K562 (cell line): ENCODE data around the gene AQP4. TPM values are rescaled to one million over a fixed set of nuclear protein-coding genes. Genes with fewer than 3 reads are reported as not detected.

Experiments used
- ATAC-seq: fragments of 200-7000 bp; cut with Tn5 transposase; 3 replicates; pipeline ENCODE4 v1.9.1; 2020; ENCODE audit warnings: moderate library complexity
- BruUV-seq: library from RNA; stranded (reverse); fragments of 400-500 nt; replicated peaks from 2 replicates; lab custom pipeline; 2021; lab: Mats Ljungman, UMichigan
- CTCF ChIA-PET: fragments of 300-600 bp; formaldehyde crosslinking; extraction: SDS; loops from one replicate; lab custom pipeline; 2021; ENCODE audit warnings: low intra/inter-chr PET ratio; lab: Yijun Ruan, JAX
- POLR2A ChIA-PET: fragments of 300-600, 350-650 bp; sonication (Branson Sonifier 250); formaldehyde crosslinking; extraction: SDS; loops from one replicate; lab custom pipeline; 2021; ENCODE audit warnings: antibody characterized with exemption, inconsistent platforms; lab: Yijun Ruan, JAX
- DNase-seq, 4 experiments: peaks; one replicate each; pipeline versions ENCODE4 v3.0.0 to v3.0.0-alpha.2; 2011 to 2018; ENCODE audit warnings: low spot score in 3 of 4, mixed read lengths in 3 of 4; ENCODE audit errors: extremely low read depth in 1 of 4
- FAIRE-seq: peaks from 2 replicates; lab custom pipeline; 2011; peaks lifted over from hg19 to GRCh38; lab: Jason Lieb, UNC
- H2AFZ ChIP-seq: 2 replicates; pipeline ENCODE4 v1.6.0; 2011; ENCODE audit warnings: low read depth, low read length, control low read depth, inconsistent platforms
- H3K27ac ChIP-seq: fragments of 200-600 bp; 3 replicates; pipeline ENCODE4 v1.8.0; 2011; ENCODE audit warnings: low read depth, mild to moderate bottlenecking, control low read depth, inconsistent platforms, low read length, moderate library complexity, mixed read lengths; ENCODE audit errors: extremely low read depth
- H3K27me3 ChIP-seq, 2 experiments: fragments of 300-600 bp in 1 of 2; 2 replicates in 1 of 2; 3 replicates in 1 of 2; pipeline versions ENCODE4 v1.6.0 to v1.8.0; 2011; ENCODE audit warnings: inconsistent platforms in 2 of 2, low read length in 2 of 2, mild to moderate bottlenecking in 1 of 2, mixed read lengths in 1 of 2, moderate library complexity in 1 of 2; ENCODE audit not compliant: control insufficient read depth in 2 of 2, insufficient read depth in 2 of 2
- H3K36me3 ChIP-seq: fragments of 300-600 bp; 3 replicates; pipeline ENCODE4 v1.8.0; 2011; ENCODE audit warnings: mild to moderate bottlenecking, low read length, inconsistent platforms; ENCODE audit not compliant: control insufficient read depth, insufficient read depth
- H3K4me1 ChIP-seq, 2 experiments: fragments of 200-600 bp in 1 of 2; replicated peaks in 1 of 2; 2 replicates in 1 of 2; 3 replicates in 1 of 2; pipeline versions ENCODE4 v1.5.1 to v1.8.0; 2011; ENCODE audit warnings: inconsistent platforms in 2 of 2, low read length in 2 of 2, mild to moderate bottlenecking in 1 of 2, mixed read lengths in 1 of 2, moderate library complexity in 1 of 2; ENCODE audit not compliant: control insufficient read depth in 2 of 2, insufficient read depth in 2 of 2
- H3K4me2 ChIP-seq: 2 replicates; pipeline ENCODE4 v1.6.1; 2011; ENCODE audit warnings: low read length, control low read depth, inconsistent platforms, mixed read lengths; ENCODE audit not compliant: insufficient read depth
- H3K4me3 ChIP-seq: fragments of 200-600 bp; sonication (generic), shearing (Covaris generic); 2 replicates; pipeline ENCODE4 v1.5.1; 2016; ENCODE audit warnings: control low read depth, inconsistent platforms
- H3K79me2 ChIP-seq: fragments of 200-600 bp; 3 replicates; pipeline ENCODE4 v1.8.0; 2011; ENCODE audit warnings: low read length, inconsistent platforms; ENCODE audit not compliant: control insufficient read depth, insufficient read depth
- H3K9ac ChIP-seq, 2 experiments: 2 replicates each; pipeline versions ENCODE4 v1.6.0 to v1.6.1; 2011; ENCODE audit warnings: low read depth in 2 of 2, low read length in 2 of 2, control low read depth in 1 of 2, inconsistent platforms in 1 of 2, mild to moderate bottlenecking in 1 of 2, mixed read lengths in 1 of 2; ENCODE audit not compliant: insufficient read depth in 1 of 2
- H3K9me1 ChIP-seq: one replicate; pipeline ENCODE4 v1.6.0; 2011; ENCODE audit warnings: inconsistent platforms, mild to moderate bottlenecking, low read length, moderate library complexity; ENCODE audit not compliant: control insufficient read depth, insufficient read depth
- H3K9me3 ChIP-seq: replicated peaks from 2 replicates; pipeline ENCODE4 v1.5.1; 2011; ENCODE audit warnings: low read depth, low read length, inconsistent platforms; ENCODE audit not compliant: control insufficient read depth, insufficient read depth
- H4K20me1 ChIP-seq: replicated peaks from 2 replicates; pipeline ENCODE4 v1.6.1; 2011; ENCODE audit warnings: low read length, inconsistent platforms, mixed read lengths; ENCODE audit not compliant: control insufficient read depth, insufficient read depth
- BRF1 ChIP-seq: IDR thresholded peaks from 3 replicates; pipeline ENCODE4 v1.6.1; 2011; ENCODE audit warnings: borderline replicate concordance, mild to moderate bottlenecking; ENCODE audit not compliant: insufficient read length; ENCODE audit errors: extremely low read depth
- HNRNPUL1 ChIP-seq: fragments of 200-400 bp; formaldehyde crosslinking; IDR thresholded peaks from 2 replicates; pipeline ENCODE4 v1.6.1; 2017; ENCODE audit warnings: low read length
- MECOM ChIP-seq: fragments of 250-450 bp; sonication (Bioruptor Pico); IDR thresholded peaks from 2 replicates; pipeline ENCODE4 v1.8.0; 2022; ENCODE audit warnings: inconsistent platforms
- NFIX ChIP-seq: fragments of 250-450 bp; sonication (Bioruptor Pico); IDR thresholded peaks from 2 replicates; pipeline ENCODE4 v1.4.0; 2020; ENCODE audit warnings: low read depth, mild to moderate bottlenecking, moderate library complexity
- TAL1 ChIP-seq: fragments of 450-650 bp; IDR thresholded peaks from 2 replicates; pipeline ENCODE4 v1.6.1; 2016; ENCODE audit warnings: mild to moderate bottlenecking
- ZNF239 ChIP-seq: fragments of 250-450 bp; sonication (Bioruptor Pico); IDR thresholded peaks from 2 replicates; pipeline ENCODE4 v1.4.0; 2020; ENCODE audit warnings: mild to moderate bottlenecking
- ZNF76 ChIP-seq: fragments of 250-450 bp; sonication (Bioruptor Pico); IDR thresholded peaks from 2 replicates; pipeline ENCODE4 v1.4.0; 2020; ENCODE audit warnings: mild to moderate bottlenecking, moderate library complexity, borderline replicate concordance
- WGBS: fragments of 100-300 bp; shearing (Covaris generic); methylation state at CpG from one replicate; pipeline ENCODE4 v1.1.6; 2016; ENCODE audit warnings: low coverage, mixed read lengths; ENCODE audit not compliant: insufficient coverage; ENCODE audit errors: missing lambda C conversion rate; 5-methylcytosine and 5-hydroxymethylcytosine counted together
- in situ Hi-C: fragments of 300-500 bp; cut with MboI; formaldehyde crosslinking; loops from 4 replicates; pipeline ENCODE4 v1.15.0; 2018; ENCODE audit warnings: inconsistent platforms, mixed read lengths
- intact Hi-C: fragments of 100-400 bp; cut with micrococcal nuclease; formaldehyde crosslinking; loops from 2 replicates; pipeline ENCODE4 v1.14.2; 2022
- polyA plus RNA-seq, 8 experiments: library from polyadenylated mRNA; depleted of rRNA in 4 of 8; stranded (reverse) in 5 of 8; unstranded in 3 of 8; fragments of >200 nt; fragmentation: Nextera tagmentation in 2 of 8; fragmentation: Illumina TruSeq in 1 of 8; extraction: Ambion mirVana in 2 of 8; extraction: Trizol in 1 of 8; gene quantifications; 2 replicates each; pipeline versions ENCODE4 v1.2.1 to v1.2.3, GENCODE V29; 2011 to 2014; ENCODE audit warnings: inconsistent platforms in 1 of 8, missing spikeins in 1 of 8
- total RNA-seq, 7 experiments: library from RNA; depleted of rRNA in 6 of 7; stranded (reverse); fragments of >200 nt in 6 of 7; fragmentation: Illumina TruSeq in 2 of 7; extraction: Trizol in 2 of 7; gene quantifications; 2 replicates each; pipeline versions ENCODE4 v1.2.1 to v1.2.3, GENCODE V29; 2011 to 2021; ENCODE audit warnings: low replicate concordance in 1 of 7
- TF ChIP-seq, protein P1 (sequence below), 2 experiments: fragments of 450-650 bp; formaldehyde crosslinking in 1 of 2; IDR thresholded peaks; 2 replicates each; pipeline versions ENCODE4 v1.4.0 to v1.6.1; 2014 to 2020; ENCODE audit warnings: mild to moderate bottlenecking in 2 of 2, borderline replicate concordance in 1 of 2, low read depth in 1 of 2

AQP4 gene
- total and polyA plus RNA-seq, 9 of the 15 experiments (the other 6 are each of a cell fraction or from before 2014, with no cell fraction given), result 0.31 TPM; not detected in 8

DNA sequence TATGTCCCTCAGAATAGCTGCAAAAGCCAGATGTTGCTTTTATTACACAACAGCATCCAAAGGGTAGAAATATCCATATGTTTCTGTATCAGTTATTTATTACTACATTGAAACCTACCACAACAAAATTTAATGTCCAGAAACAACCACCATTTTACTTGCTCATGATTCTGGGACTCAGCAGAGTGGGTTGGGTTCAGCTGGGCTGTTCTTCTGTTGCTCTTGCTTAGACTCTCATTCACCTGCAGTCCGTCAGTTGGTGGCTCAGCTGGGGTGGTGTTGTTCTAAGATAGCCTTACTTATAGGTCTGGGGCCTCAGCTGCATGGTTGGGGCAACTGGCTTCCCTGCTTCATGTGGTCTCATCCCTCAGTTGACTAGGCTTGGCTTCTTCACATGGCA lies 21.7 kb downstream of the AQP4 start:
- no peaks in the 10 kb centered on the region for H3K36me3 ChIP-seq
- POLR2A ChIA-PET, result interaction anchor here (0.6 kb wide), 1 partner anchor 421 kb away, joined by 3 read pairs; no protein-coding TSS in a partner anchor
- FAIRE-seq (no peak), DNase-seq (no peak), ATAC-seq (no peak)
- H3K4me2 ChIP-seq, result no peak overlapping the region
- no peaks in the 10 kb centered on the region for H4K20me1 ChIP-seq
- intact Hi-C loops, result no loop called here
- TF ChIP-seq MECOM (CRISPR knock-in tag) (no peak), NFIX (CRISPR knock-in tag) (no peak), HNRNPUL1 (no peak)
- no peaks in the 10 kb centered on the region for H3K27me3 ChIP-seq
- 0% methylated on average over 1 of the region's 1 CpG for WGBS
- H3K4me1 ChIP-seq, result no peaks in the 10 kb centered on the region
- H3K79me2 ChIP-seq, result no peaks in the 10 kb centered on the region
- CTCF ChIA-PET, result no interaction called here
- no TSS peak for BruUV-seq
- no peaks in the 10 kb centered on the region for H3K9me1 ChIP-seq
- H3K9ac ChIP-seq, result no peak overlapping the region
- no peak overlapping the region for H3K27ac ChIP-seq
- H3K4me3 ChIP-seq, result no peak overlapping the region
- no peak overlapping the region for H2AFZ ChIP-seq
- H3K9me3 ChIP-seq, result no peaks in the 10 kb centered on the region
- in situ Hi-C loops, result no loop called here

DNA sequence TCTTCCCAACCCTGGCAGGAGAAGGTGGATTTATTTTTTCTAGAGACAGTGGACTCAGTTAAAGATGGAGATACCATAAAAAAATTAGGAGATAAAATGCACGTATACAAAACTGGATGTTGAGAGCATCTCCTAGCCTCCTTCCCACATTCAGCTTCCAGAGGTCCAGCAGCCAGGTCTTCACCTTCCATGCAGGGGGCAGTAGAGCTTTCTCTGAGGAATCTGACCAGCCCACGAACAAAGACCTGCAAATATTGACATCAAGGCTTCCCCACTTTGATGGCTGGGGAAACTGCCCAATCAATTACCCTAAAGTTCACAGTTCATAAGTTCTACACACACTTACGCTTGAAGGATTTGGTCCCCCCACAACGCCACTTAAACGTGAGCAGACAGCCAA lies 24.5 kb downstream of the AQP4 start:
- CTCF ChIA-PET, result no interaction called here
- no peak overlapping the region for H3K4me2 ChIP-seq
- H3K9ac ChIP-seq, result no peak overlapping the region
- no peaks in the 10 kb centered on the region for H3K36me3 ChIP-seq
- no peaks in the 10 kb centered on the region for H3K4me1 ChIP-seq
- H2AFZ ChIP-seq, result no peak overlapping the region
- no peaks in the 10 kb centered on the region for H3K27me3 ChIP-seq
- DNase-seq (no peak), ATAC-seq (no peak), FAIRE-seq (no peak)
- WGBS, result 0% methylated on average over 5 of the region's 5 CpGs
- H3K9me3 ChIP-seq, result no peaks in the 10 kb centered on the region
- no TSS peak for BruUV-seq
- no peak overlapping the region for H3K27ac ChIP-seq
- POLR2A ChIA-PET, result interaction anchor here (0.5 kb wide), 1 partner anchor 64 kb away, joined by 3 read pairs; no protein-coding TSS in a partner anchor
- no peaks in the 10 kb centered on the region for H3K79me2 ChIP-seq
- H3K9me1 ChIP-seq, result no peaks in the 10 kb centered on the region
- H4K20me1 ChIP-seq, result no peaks in the 10 kb centered on the region
- intact Hi-C loops (no loop called here), in situ Hi-C loops (no loop called here)
- no peak overlapping the region for H3K4me3 ChIP-seq
- TF ChIP-seq TAL1 (no peak), ZNF76 (no peak), BRF1 (no peak), ZNF239 (CRISPR knock-in tag) (no peak)
- TF ChIP-seq, protein P1, sequence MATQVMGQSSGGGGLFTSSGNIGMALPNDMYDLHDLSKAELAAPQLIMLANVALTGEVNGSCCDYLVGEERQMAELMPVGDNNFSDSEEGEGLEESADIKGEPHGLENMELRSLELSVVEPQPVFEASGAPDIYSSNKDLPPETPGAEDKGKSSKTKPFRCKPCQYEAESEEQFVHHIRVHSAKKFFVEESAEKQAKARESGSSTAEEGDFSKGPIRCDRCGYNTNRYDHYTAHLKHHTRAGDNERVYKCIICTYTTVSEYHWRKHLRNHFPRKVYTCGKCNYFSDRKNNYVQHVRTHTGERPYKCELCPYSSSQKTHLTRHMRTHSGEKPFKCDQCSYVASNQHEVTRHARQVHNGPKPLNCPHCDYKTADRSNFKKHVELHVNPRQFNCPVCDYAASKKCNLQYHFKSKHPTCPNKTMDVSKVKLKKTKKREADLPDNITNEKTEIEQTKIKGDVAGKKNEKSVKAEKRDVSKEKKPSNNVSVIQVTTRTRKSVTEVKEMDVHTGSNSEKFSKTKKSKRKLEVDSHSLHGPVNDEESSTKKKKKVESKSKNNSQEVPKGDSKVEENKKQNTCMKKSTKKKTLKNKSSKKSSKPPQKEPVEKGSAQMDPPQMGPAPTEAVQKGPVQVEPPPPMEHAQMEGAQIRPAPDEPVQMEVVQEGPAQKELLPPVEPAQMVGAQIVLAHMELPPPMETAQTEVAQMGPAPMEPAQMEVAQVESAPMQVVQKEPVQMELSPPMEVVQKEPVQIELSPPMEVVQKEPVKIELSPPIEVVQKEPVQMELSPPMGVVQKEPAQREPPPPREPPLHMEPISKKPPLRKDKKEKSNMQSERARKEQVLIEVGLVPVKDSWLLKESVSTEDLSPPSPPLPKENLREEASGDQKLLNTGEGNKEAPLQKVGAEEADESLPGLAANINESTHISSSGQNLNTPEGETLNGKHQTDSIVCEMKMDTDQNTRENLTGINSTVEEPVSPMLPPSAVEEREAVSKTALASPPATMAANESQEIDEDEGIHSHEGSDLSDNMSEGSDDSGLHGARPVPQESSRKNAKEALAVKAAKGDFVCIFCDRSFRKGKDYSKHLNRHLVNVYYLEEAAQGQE (IDR thresholded peaks at IDR 0.05; ENCODE audit: borderline replicate concordance), result no peak
- TF ChIP-seq, protein P1 (CRISPR knock-in tag; IDR thresholded peaks at IDR 0.05; ENCODE audit: low read depth), result no peak
